Uterus (tissue), 4 donors: ENCODE results near the gene IRS1. TPM values are rescaled to one million over a fixed set of nuclear protein-coding genes. Genes with fewer than 3 reads are reported as not detected.

Experiments
- DNase-seq, 2 donors: peaks; one replicate each; pipeline ENCODE4 v3.0.0-alpha.2; 2019 to 2020
- H3K27ac ChIP-seq, 2 donors: fragments of 200-600 bp; sonication (generic); 1 replicate in 1 of 2; 2 replicates in 1 of 2; pipeline ENCODE4 v1.5.1; 2016 to 2018
- H3K27me3 ChIP-seq, 2 donors: fragments of 200-600 bp; sonication (generic); one replicate each; pipeline ENCODE4 v1.5.1; 2018 to 2019; ENCODE audit warnings: control low read depth in 1 of 2
- H3K36me3 ChIP-seq, 2 donors: fragments of 200-600 bp; sonication (generic); one replicate each; pipeline ENCODE4 v1.5.1; 2019; ENCODE audit warnings: control low read depth in 1 of 2
- H3K4me1 ChIP-seq, 2 donors: fragments of 200-600 bp; sonication (generic); one replicate each; pipeline ENCODE4 v1.5.1; 2018 to 2019; ENCODE audit warnings: control low read depth in 1 of 2
- H3K4me3 ChIP-seq, 2 donors: fragments of 200-600 bp; sonication (generic); 1 replicate in 1 of 2; 2 replicates in 1 of 2; pipeline ENCODE4 v1.5.1; 2018 to 2019; ENCODE audit warnings: mild to moderate bottlenecking in 1 of 2
- H3K9me3 ChIP-seq, 2 donors: fragments of 200-600 bp; sonication (generic); one replicate each; pipeline ENCODE4 v1.5.1; 2019; ENCODE audit warnings: control low read depth in 1 of 2
- POLR2A ChIP-seq, 2 donors: fragments of 450-650 bp; IDR thresholded peaks; one replicate each; pipeline ENCODE4 v1.6.1; 2016; ENCODE audit warnings: antibody characterized with exemption in 2 of 2, mild to moderate bottlenecking in 1 of 2, moderate library complexity in 1 of 2
- intact Hi-C: fragments of 100-400 bp; cut with DNase I; formaldehyde crosslinking; loops from one replicate; pipeline ENCODE4 v1.15.1; 2023; ENCODE audit warnings: low total_unique reads
- total RNA-seq, 4 donors: library from RNA; depleted of rRNA in 3 of 4; stranded (reverse); fragments of >200 nt in 3 of 4; gene quantifications; one replicate each; pipeline versions ENCODE4 v1.1.0 to v1.2.4, GENCODE V29; 2014 to 2023
- TF ChIP-seq, protein P1 (sequence below), 4 experiments: fragments of 200-600 bp in 2 of 4; fragments of 450-650 bp in 2 of 4; sonication (generic) in 2 of 4; IDR thresholded peaks; one replicate each; pipeline ENCODE4 v1.5.1; 2016 to 2019; ENCODE audit warnings: antibody characterized with exemption in 4 of 4, mild to moderate bottlenecking in 2 of 4, moderate library complexity in 1 of 4
- donor health status: DM: yes; HTN: yes; CAD: no.

IRS1 gene
- total RNA-seq, 4 donors from 2014 or later = 11.5 to 54.2 (median 29.5) TPM

DNA sequence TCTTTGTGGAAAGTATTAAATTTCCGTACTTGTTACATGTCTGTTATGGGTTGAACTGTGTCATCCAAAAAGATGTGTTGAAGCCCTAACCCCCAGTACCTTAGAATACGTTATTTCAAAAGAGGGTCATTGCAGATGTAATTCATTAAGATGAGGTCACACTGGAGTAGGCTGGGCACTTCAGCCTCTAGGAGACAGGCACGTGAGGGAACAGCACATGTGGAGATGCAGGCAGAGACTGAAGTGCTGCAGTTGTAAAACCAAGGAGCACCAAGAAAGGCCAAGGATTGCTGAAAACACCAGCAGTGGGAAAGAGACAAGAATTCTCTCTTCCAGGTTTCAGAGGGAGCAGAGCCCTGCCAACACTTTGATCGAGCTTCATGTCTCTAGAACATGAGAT is 31.6 kb upstream of the IRS1 start:
- H3K27me3 ChIP-seq = no peaks in the 10 kb centered on the region
- intact Hi-C loops = no loop called here
- TF ChIP-seq, protein P1, sequence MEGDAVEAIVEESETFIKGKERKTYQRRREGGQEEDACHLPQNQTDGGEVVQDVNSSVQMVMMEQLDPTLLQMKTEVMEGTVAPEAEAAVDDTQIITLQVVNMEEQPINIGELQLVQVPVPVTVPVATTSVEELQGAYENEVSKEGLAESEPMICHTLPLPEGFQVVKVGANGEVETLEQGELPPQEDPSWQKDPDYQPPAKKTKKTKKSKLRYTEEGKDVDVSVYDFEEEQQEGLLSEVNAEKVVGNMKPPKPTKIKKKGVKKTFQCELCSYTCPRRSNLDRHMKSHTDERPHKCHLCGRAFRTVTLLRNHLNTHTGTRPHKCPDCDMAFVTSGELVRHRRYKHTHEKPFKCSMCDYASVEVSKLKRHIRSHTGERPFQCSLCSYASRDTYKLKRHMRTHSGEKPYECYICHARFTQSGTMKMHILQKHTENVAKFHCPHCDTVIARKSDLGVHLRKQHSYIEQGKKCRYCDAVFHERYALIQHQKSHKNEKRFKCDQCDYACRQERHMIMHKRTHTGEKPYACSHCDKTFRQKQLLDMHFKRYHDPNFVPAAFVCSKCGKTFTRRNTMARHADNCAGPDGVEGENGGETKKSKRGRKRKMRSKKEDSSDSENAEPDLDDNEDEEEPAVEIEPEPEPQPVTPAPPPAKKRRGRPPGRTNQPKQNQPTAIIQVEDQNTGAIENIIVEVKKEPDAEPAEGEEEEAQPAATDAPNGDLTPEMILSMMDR (IDR thresholded peaks at IDR 0.05) = no peak
- TF ChIP-seq POLR2A (IDR thresholded peaks at IDR 0.05) = no peak

DNA sequence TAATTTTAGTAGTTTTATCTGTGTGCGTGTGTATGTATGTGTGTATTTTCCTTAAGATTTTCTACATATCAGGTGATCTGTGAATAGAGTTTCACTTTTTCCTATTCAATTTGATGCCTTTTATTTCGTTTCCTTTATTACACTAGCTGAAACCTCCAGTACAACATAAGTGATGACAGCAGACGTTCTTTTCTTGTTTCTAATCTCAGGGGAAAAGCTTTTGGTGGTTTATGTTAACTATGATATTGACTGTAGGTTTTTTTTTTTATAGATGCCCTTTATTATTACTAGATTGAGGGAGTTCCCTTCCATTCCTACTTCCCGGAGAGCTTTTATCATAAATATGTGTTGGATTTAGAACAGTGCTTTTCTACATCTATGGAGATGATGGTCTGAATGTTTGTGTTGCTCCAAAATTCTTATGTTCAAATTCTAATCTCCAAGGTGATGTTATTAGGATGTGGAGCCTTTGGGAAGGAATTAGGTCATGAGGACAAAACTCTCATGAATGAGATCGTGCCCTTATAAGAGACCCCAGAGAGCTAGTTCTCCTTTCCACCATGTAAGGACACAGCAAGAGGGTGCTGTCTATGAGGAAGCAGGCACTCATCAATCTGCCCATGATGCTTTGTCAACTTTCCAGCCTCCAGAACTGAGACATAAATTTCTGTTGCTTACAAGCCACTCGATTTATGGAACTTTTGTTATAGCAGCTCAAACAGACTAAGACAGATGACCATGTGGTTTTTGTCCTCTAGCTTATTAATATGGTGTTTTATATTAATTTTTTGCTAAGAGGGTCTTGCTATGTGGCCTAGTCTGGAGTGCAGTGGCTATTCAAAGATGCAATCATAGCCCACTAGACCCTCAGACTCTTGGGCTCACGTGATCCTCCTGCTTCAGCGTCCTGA is 30.4 kb upstream of the IRS1 start:
- H3K36me3 ChIP-seq = no peaks in the 10 kb centered on the region
- H3K4me1 ChIP-seq = peaks cover 0 to 2% of the 10 kb centered on the region in 2 donors
- H3K27me3 ChIP-seq = no peaks in the 10 kb centered on the region
- no peaks in the 10 kb centered on the region for H3K9me3 ChIP-seq
- H3K27ac ChIP-seq = no peak overlapping the region
- no peak overlapping the region for H3K4me3 ChIP-seq
- no peak for TF ChIP-seq POLR2A (IDR thresholded peaks at IDR 0.05)
- TF ChIP-seq, protein P1 (IDR thresholded peaks at IDR 0.05) = no peak
- no peak for DNase-seq
- intact Hi-C loops = no loop called here

More for the DNA sequence above, 31.6 kb upstream of the IRS1 start:
- no peak for DNase-seq
- Histone ChIP-seq H3K4me1 (peaks cover 0 to 6% of the 10 kb centered on the region in 2 donors), H3K36me3 (no peaks in the 10 kb centered on the region), H3K9me3 (no peaks in the 10 kb centered on the region), H3K27ac (no peak overlapping the region), H3K4me3 (no peak overlapping the region)

DNA sequence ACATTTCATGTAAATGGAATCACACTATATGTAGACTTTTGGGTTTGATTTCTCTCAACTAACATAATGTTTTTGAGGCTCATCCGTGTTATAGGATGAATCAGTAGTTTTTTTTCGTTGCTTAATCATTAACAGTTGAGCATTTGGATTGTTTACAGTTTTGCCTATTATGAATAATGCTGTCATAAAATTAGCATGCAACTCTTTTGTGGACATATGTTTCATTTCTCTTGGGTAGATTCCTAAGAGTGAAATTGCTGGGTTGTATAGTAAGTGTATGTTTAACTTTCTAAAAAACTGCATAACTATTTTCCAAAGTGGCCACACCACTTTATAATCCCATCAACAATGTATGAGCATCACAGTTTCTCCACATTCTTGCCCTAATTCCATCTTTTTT is 28.6 kb upstream of the IRS1 start:
- no peaks in the 10 kb centered on the region for H3K9me3 ChIP-seq
- intact Hi-C loops = no loop called here

DNA sequence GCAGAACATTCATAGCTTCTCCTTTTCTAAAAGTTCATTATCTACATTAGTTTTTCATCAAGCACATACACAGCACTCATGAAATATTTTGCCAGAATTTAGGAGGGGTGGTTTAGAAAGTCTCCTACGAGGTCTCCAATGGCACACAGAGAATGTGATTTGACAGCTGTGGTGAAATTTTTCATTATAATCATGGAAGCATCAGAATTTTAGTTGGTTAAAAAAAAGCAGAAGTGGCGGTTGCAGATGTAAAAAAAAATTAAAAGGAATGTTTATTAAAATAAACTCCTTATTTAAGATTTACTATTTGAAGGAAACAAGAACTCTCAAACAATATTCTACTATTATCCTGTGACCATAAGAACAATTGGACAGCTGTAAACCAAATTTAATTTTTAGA is 25.4 kb upstream of the IRS1 start:
- no peak overlapping the region for H3K4me3 ChIP-seq
- H3K4me1 ChIP-seq = no peaks in the 10 kb centered on the region
- no peaks in the 10 kb centered on the region for H3K36me3 ChIP-seq
- DNase-seq = no peak
- no peak overlapping the region for H3K27ac ChIP-seq
- intact Hi-C loops = no loop called here
- H3K27me3 ChIP-seq = no peaks in the 10 kb centered on the region
- TF ChIP-seq POLR2A (IDR thresholded peaks at IDR 0.05) = no peak
- TF ChIP-seq, protein P1 (IDR thresholded peaks at IDR 0.05) = no peak
- no peaks in the 10 kb centered on the region for H3K9me3 ChIP-seq

More for the DNA sequence above, 28.6 kb upstream of the IRS1 start:
- H3K4me1 ChIP-seq = no peaks in the 10 kb centered on the region
- no peak overlapping the region for H3K4me3 ChIP-seq
- no peak for DNase-seq
- H3K36me3 ChIP-seq = no peaks in the 10 kb centered on the region
- H3K27me3 ChIP-seq = no peaks in the 10 kb centered on the region
- H3K27ac ChIP-seq = no peak overlapping the region
- TF ChIP-seq POLR2A (IDR thresholded peaks at IDR 0.05) = no peak
- TF ChIP-seq, protein P1 (IDR thresholded peaks at IDR 0.05) = no peak

DNA sequence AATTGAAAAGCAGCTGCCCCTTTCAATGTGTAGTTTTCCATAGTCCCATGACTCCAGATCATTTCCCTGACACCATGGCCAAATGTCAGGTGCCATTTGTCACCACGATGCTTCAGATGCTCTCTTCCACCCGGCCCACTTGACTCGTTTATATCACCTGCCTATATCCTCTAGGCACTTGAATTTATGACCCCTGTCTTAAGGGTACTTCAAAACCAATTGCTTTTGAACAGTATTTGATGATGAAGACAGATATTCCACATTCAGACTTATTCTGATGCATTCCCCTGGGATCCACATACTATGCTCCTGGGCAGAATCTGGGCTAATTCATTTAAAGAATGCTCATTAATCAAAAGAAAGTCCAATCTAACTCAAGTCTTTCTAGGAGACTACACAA is 19.3 kb upstream of the IRS1 start:
- H3K9me3 ChIP-seq = no peaks in the 10 kb centered on the region
- no peaks in the 10 kb centered on the region for H3K27me3 ChIP-seq
- no peak overlapping the region for H3K27ac ChIP-seq
- H3K4me1 ChIP-seq = no peaks in the 10 kb centered on the region
- intact Hi-C loops = loop anchor here (10.0 kb wide), 1 partner anchor 166 kb away; no protein-coding TSS in a partner anchor
- TF ChIP-seq, protein P1 (IDR thresholded peaks at IDR 0.05) = no peak
- no peak for TF ChIP-seq POLR2A (IDR thresholded peaks at IDR 0.05)
- no peak overlapping the region for H3K4me3 ChIP-seq
- DNase-seq = no peak
- no peaks in the 10 kb centered on the region for H3K36me3 ChIP-seq
